Measurements from ENCODE around the gene TANC1.

TANC1 gene

GRCh38 chr2:158968396-158969161 is at the start of gene TANC1:
TSS of gene TANC1 (plus strand) at chr2:158968640. CDS start at chr2:159065911, 97,271 bp downstream.
- peak within 1 kb of the TSS; percentile 91 for H3K4me3 ChIP-seq (ENCODE audit: low read depth, low read length)
- DNase-seq (ENCODE audit: low read depth) = peak; percentile 78

- H3K4me3 ChIP-seq (ENCODE audit: low read depth, low read length) = no peak overlapping the region
- DNase-seq (ENCODE audit: low read depth) = no peak
Observed at GRCh38 chr2:158921599-158922408, 46.6 kb upstream of the TANC1 start.

GRCh38 chr2:158922601-158923000 is 45.8 kb upstream of the TANC1 start:
- DNase-seq (ENCODE audit: low read depth) = no peak
- H3K4me3 ChIP-seq (ENCODE audit: low read depth, low read length) = no peak overlapping the region

GRCh38 chr2:158923180-158923594 is 45.3 kb upstream of the TANC1 start:
- H3K4me3 ChIP-seq (ENCODE audit: low read depth, low read length) = no peak overlapping the region
- DNase-seq (ENCODE audit: low read depth) = no peak

GRCh38 chr2:158923641-158924040 is 44.8 kb upstream of the TANC1 start:
- no peak for DNase-seq (ENCODE audit: low read depth)
- no peak overlapping the region for H3K4me3 ChIP-seq (ENCODE audit: low read depth, low read length)

GRCh38 chr2:158926478-158926948 is 41.9 kb upstream of the TANC1 start:
- no peak for DNase-seq (ENCODE audit: low read depth)
- H3K4me3 ChIP-seq (ENCODE audit: low read depth, low read length) = no peak overlapping the region

- DNase-seq (ENCODE audit: low read depth) = no peak
- H3K4me3 ChIP-seq (ENCODE audit: low read depth, low read length) = no peak overlapping the region
Observed at GRCh38 chr2:158928515-158928914, 39.9 kb upstream of the TANC1 start.

GRCh38 chr2:158928965-158929364 is 39.5 kb upstream of the TANC1 start:
- H3K4me3 ChIP-seq (ENCODE audit: low read depth, low read length) = no peak overlapping the region
- DNase-seq (ENCODE audit: low read depth) = no peak

- DNase-seq (ENCODE audit: low read depth) = peak; percentile 48
- H3K4me3 ChIP-seq (ENCODE audit: low read depth, low read length) = no peak overlapping the region
Observed at GRCh38 chr2:158931572-158931971, 36.9 kb upstream of the TANC1 start.

GRCh38 chr2:158932131-158932645 is 36.3 kb upstream of the TANC1 start:
- DNase-seq (ENCODE audit: low read depth) = peak; percentile 63
- H3K4me3 ChIP-seq (ENCODE audit: low read depth, low read length) = no peak overlapping the region

GRCh38 chr2:158934170-158934569 is 34.3 kb upstream of the TANC1 start:
- no peak overlapping the region for H3K4me3 ChIP-seq (ENCODE audit: low read depth, low read length)
- no peak for DNase-seq (ENCODE audit: low read depth)

- H3K4me3 ChIP-seq (ENCODE audit: low read depth, low read length) = no peak overlapping the region
- DNase-seq (ENCODE audit: low read depth) = no peak
Observed at GRCh38 chr2:158935617-158936016, 32.8 kb upstream of the TANC1 start.

GRCh38 chr2:158936978-158937377 is 31.5 kb upstream of the TANC1 start:
- no peak overlapping the region for H3K4me3 ChIP-seq (ENCODE audit: low read depth, low read length)
- peak; percentile 66 for DNase-seq (ENCODE audit: low read depth)

- no peak overlapping the region for H3K4me3 ChIP-seq (ENCODE audit: low read depth, low read length)
- no peak for DNase-seq (ENCODE audit: low read depth)
Observed at GRCh38 chr2:158940356-158940755, 28.1 kb upstream of the TANC1 start.

GRCh38 chr2:158943973-158944372 is 24.5 kb upstream of the TANC1 start:
- no peak for DNase-seq (ENCODE audit: low read depth)

GRCh38 chr2:158948964-158949699 is 19.3 kb upstream of the TANC1 start:
- no peak overlapping the region for H3K4me3 ChIP-seq (ENCODE audit: low read depth, low read length)
- DNase-seq (ENCODE audit: low read depth) = no peak

More at GRCh38 chr2:158943973-158944372, 24.5 kb upstream of the TANC1 start:
- H3K4me3 ChIP-seq (ENCODE audit: low read depth, low read length) = no peak overlapping the region

GRCh38 chr2:158953454-158953853 is 15.0 kb upstream of the TANC1 start:
- DNase-seq (ENCODE audit: low read depth) = peak; percentile 47
- H3K4me3 ChIP-seq (ENCODE audit: low read depth, low read length) = no peak overlapping the region

GRCh38 chr2:158953926-158954763 is 14.3 kb upstream of the TANC1 start:
- peak; percentile 88 for DNase-seq (ENCODE audit: low read depth)
- no peak overlapping the region for H3K4me3 ChIP-seq (ENCODE audit: low read depth, low read length)

Data from skeletal muscle cell (primary cell).